Measurements from ENCODE around the gene CAPN5.

Gene CAPN5

GRCh38 chr11:77040889-77041288, 25.9 kb upstream of the CAPN5 start:
- TF ChIP-seq, protein P1, sequence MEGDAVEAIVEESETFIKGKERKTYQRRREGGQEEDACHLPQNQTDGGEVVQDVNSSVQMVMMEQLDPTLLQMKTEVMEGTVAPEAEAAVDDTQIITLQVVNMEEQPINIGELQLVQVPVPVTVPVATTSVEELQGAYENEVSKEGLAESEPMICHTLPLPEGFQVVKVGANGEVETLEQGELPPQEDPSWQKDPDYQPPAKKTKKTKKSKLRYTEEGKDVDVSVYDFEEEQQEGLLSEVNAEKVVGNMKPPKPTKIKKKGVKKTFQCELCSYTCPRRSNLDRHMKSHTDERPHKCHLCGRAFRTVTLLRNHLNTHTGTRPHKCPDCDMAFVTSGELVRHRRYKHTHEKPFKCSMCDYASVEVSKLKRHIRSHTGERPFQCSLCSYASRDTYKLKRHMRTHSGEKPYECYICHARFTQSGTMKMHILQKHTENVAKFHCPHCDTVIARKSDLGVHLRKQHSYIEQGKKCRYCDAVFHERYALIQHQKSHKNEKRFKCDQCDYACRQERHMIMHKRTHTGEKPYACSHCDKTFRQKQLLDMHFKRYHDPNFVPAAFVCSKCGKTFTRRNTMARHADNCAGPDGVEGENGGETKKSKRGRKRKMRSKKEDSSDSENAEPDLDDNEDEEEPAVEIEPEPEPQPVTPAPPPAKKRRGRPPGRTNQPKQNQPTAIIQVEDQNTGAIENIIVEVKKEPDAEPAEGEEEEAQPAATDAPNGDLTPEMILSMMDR (IDR thresholded peaks at IDR 0.05; ENCODE audit: poor library complexity, severe bottlenecking) = no peak
- DNase-seq (ENCODE audit: low spot score) (no peak), ATAC-seq (ENCODE audit: low read depth) (no peak)
- no peak overlapping the region for H3K27ac ChIP-seq (ENCODE audit: poor library complexity, severe bottlenecking)
- no peaks in the 10 kb centered on the region for H3K36me3 ChIP-seq (ENCODE audit: low read depth)
- no peaks in the 10 kb centered on the region for H3K9me3 ChIP-seq (ENCODE audit: severe bottlenecking)
- H3K4me3 ChIP-seq (ENCODE audit: severe bottlenecking) = no peak overlapping the region
- H3K4me1 ChIP-seq (ENCODE audit: insufficient read depth, poor library complexity, severe bottlenecking) = no peaks in the 10 kb centered on the region
- H3K27me3 ChIP-seq (ENCODE audit: insufficient read depth, poor library complexity, severe bottlenecking) = peaks cover 19% of the 10 kb centered on the region

DNA sequence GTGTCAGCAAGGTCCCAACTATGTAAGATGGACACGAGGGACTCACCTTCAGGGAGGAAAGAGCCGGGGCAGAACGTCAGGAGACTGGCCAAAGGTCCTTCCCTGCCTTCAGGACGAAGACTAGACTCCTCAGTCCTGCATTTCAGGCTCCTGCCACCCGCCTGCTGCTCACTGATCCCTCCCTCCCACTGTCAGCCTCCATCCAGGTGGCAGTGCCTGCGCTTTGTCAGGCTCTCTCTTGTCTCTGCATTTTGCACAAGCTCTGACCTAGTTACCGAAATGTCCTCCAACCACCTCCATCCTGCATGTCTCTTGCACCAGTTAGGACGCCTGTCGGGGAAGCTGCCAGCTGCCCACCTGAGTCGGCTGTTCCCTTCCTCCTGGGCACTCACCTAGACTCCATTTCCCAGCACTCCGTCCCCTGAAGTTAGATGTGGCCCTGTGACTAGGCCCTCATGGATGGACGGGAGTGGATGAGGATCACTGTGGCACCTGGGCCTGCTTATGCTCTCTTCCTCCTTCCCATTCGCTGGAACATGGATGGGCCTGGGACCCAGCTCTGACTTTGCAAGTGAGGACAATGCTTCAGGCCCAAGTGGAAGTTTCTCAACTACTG, 24.6 kb upstream of the CAPN5 start:
- H3K27me3 ChIP-seq (ENCODE audit: insufficient read depth, poor library complexity, severe bottlenecking) = peaks cover 19% of the 10 kb centered on the region
- no peak for ATAC-seq (ENCODE audit: low read depth)
- TF ChIP-seq, protein P1 (IDR thresholded peaks at IDR 0.05; ENCODE audit: poor library complexity, severe bottlenecking) = no peak

GRCh38 chr11:77044356-77044755, 22.4 kb upstream of the CAPN5 start:
- no peaks in the 10 kb centered on the region for H3K36me3 ChIP-seq (ENCODE audit: low read depth)
- TF ChIP-seq, protein P1 (IDR thresholded peaks at IDR 0.05; ENCODE audit: poor library complexity, severe bottlenecking) = no peak
- H3K9me3 ChIP-seq (ENCODE audit: severe bottlenecking) = no peaks in the 10 kb centered on the region
- H3K4me3 ChIP-seq (ENCODE audit: severe bottlenecking) = no peak overlapping the region
- DNase-seq (ENCODE audit: low spot score) (no peak), ATAC-seq (ENCODE audit: low read depth) (no peak)
- peaks cover 7% of the 10 kb centered on the region for H3K4me1 ChIP-seq (ENCODE audit: insufficient read depth, poor library complexity, severe bottlenecking)
- H3K27me3 ChIP-seq (ENCODE audit: insufficient read depth, poor library complexity, severe bottlenecking) = peaks cover 10% of the 10 kb centered on the region
- no peak overlapping the region for H3K27ac ChIP-seq (ENCODE audit: poor library complexity, severe bottlenecking)

More for the DNA sequence above, 24.6 kb upstream of the CAPN5 start:
- H3K27ac ChIP-seq (ENCODE audit: poor library complexity, severe bottlenecking) = no peak overlapping the region
- H3K4me1 ChIP-seq (ENCODE audit: insufficient read depth, poor library complexity, severe bottlenecking) = peaks cover 6% of the 10 kb centered on the region
- no peaks in the 10 kb centered on the region for H3K36me3 ChIP-seq (ENCODE audit: low read depth)
- no peak for DNase-seq (ENCODE audit: low spot score)
- no peaks in the 10 kb centered on the region for H3K9me3 ChIP-seq (ENCODE audit: severe bottlenecking)
- H3K4me3 ChIP-seq (ENCODE audit: severe bottlenecking) = no peak overlapping the region

GRCh38 chr11:77044886-77045285, 21.9 kb upstream of the CAPN5 start:
- TF ChIP-seq, protein P1 (IDR thresholded peaks at IDR 0.05; ENCODE audit: poor library complexity, severe bottlenecking) = no peak
- no peaks in the 10 kb centered on the region for H3K9me3 ChIP-seq (ENCODE audit: severe bottlenecking)
- ATAC-seq (ENCODE audit: low read depth) = no peak
- no peak overlapping the region for H3K4me3 ChIP-seq (ENCODE audit: severe bottlenecking)
- no peaks in the 10 kb centered on the region for H3K36me3 ChIP-seq (ENCODE audit: low read depth)
- DNase-seq (ENCODE audit: low spot score) = no peak
- peaks cover 5% of the 10 kb centered on the region for H3K27me3 ChIP-seq (ENCODE audit: insufficient read depth, poor library complexity, severe bottlenecking)
- peaks cover 7% of the 10 kb centered on the region for H3K4me1 ChIP-seq (ENCODE audit: insufficient read depth, poor library complexity, severe bottlenecking)
- H3K27ac ChIP-seq (ENCODE audit: poor library complexity, severe bottlenecking) = no peak overlapping the region

GRCh38 chr11:77046060-77046501, 20.7 kb upstream of the CAPN5 start:
- TF ChIP-seq, protein P1 (IDR thresholded peaks at IDR 0.05; ENCODE audit: poor library complexity, severe bottlenecking) = peak; percentile 66
- no peak overlapping the region for H3K4me3 ChIP-seq (ENCODE audit: severe bottlenecking)
- DNase-seq (ENCODE audit: low spot score) (no peak), ATAC-seq (ENCODE audit: low read depth) (peak; percentile 66)
- H3K36me3 ChIP-seq (ENCODE audit: low read depth) = no peaks in the 10 kb centered on the region
- no peaks in the 10 kb centered on the region for H3K9me3 ChIP-seq (ENCODE audit: severe bottlenecking)
- peaks cover 7% of the 10 kb centered on the region for H3K4me1 ChIP-seq (ENCODE audit: insufficient read depth, poor library complexity, severe bottlenecking)
- H3K27me3 ChIP-seq (ENCODE audit: insufficient read depth, poor library complexity, severe bottlenecking) = no peaks in the 10 kb centered on the region
- H3K27ac ChIP-seq (ENCODE audit: poor library complexity, severe bottlenecking) = no peak overlapping the region
